HL-60 (cell line): Measurements from ENCODE around the gene WDR6.

Source experiments
- CTCF ChIP-seq: IDR thresholded peaks from one replicate; pipeline ENCODE4 v1.5.1; 2011; ENCODE audit warnings: low read length, control low read depth, inconsistent platforms; ENCODE audit not compliant: insufficient read depth
- POLR2AphosphoS5 ChIP-seq: IDR thresholded peaks from 2 replicates; pipeline ENCODE4 v1.6.1; 2012; ENCODE audit warnings: low read depth
- REST ChIP-seq: IDR thresholded peaks from 2 replicates; pipeline ENCODE4 v1.6.1; 2012; ENCODE audit warnings: low read depth; ENCODE audit not compliant: insufficient replicate concordance
- SPI1 ChIP-seq: IDR thresholded peaks from 2 replicates; pipeline ENCODE4 v1.6.1; 2012; ENCODE audit warnings: low read depth, mild to moderate bottlenecking, borderline replicate concordance

- no peak for TF ChIP-seq CTCF
- TF ChIP-seq SPI1 = no peak
- TF ChIP-seq REST = no peak
- no peak for TF ChIP-seq POLR2AphosphoS5
Measured at GRCh38 chr3:49026536-49026935, 19.3 kb downstream of the WDR6 start.
